K562 (cell line): ENCODE data around the gene OIT3. TPM values are rescaled to one million over a fixed set of nuclear protein-coding genes. Genes with fewer than 3 reads are reported as not detected.

Experiments
- HDAC6 ChIP-seq: IDR thresholded peaks from 2 replicates; pipeline ENCODE4 v1.6.1; 2012; ENCODE audit warnings: low read depth, mild to moderate bottlenecking, control low read depth, inconsistent platforms, low read length, moderate library complexity
- JUND ChIP-seq, 2 experiments: IDR thresholded peaks; 2 replicates in 1 of 2; 3 replicates in 1 of 2; pipeline ENCODE4 v1.6.1; 2011; ENCODE audit warnings: borderline replicate concordance in 2 of 2, low read depth in 2 of 2, low read length in 2 of 2, improper control_type of control experiment in 1 of 2, missing biosample characterization in 1 of 2, missing genetic modification characterization in 1 of 2, missing genetic modification reagents in 1 of 2
- KLF1 ChIP-seq: fragments of 450-650 bp; IDR thresholded peaks from 2 replicates; pipeline ENCODE4 v1.6.1; 2016; ENCODE audit warnings: missing genetic modification characterization, missing compliant biosample characterization
- MCM7 ChIP-seq, 2 experiments: fragments of 450-650 bp; IDR thresholded peaks; 2 replicates each; pipeline ENCODE4 v1.6.1; 2016 to 2018
- NR2C1 ChIP-seq, 2 experiments: fragments of 450-650 bp; IDR thresholded peaks; 2 replicates each; pipeline ENCODE4 v1.6.1; 2017; ENCODE audit warnings: mild to moderate bottlenecking in 2 of 2, antibody characterized with exemption in 1 of 2, inconsistent platforms in 1 of 2, missing compliant biosample characterization in 1 of 2, missing genetic modification characterization in 1 of 2
- RNF2 ChIP-seq: sonication (generic); IDR thresholded peaks from 2 replicates; pipeline ENCODE4 v1.6.1; 2016
- THRA ChIP-seq: fragments of 450-650 bp; IDR thresholded peaks from 2 replicates; pipeline ENCODE4 v1.6.1; 2017; ENCODE audit warnings: mild to moderate bottlenecking, moderate library complexity
- THRAP3 ChIP-seq: fragments of 450-650 bp; IDR thresholded peaks from 2 replicates; pipeline ENCODE4 v1.6.1; 2016; ENCODE audit warnings: mild to moderate bottlenecking, inconsistent platforms, borderline replicate concordance
- polyA plus RNA-seq, 8 experiments: library from polyadenylated mRNA; depleted of rRNA in 4 of 8; stranded (reverse) in 5 of 8; unstranded in 3 of 8; fragments of >200 nt; fragmentation: Nextera tagmentation in 2 of 8; fragmentation: Illumina TruSeq in 1 of 8; extraction: Ambion mirVana in 2 of 8; extraction: Trizol in 1 of 8; gene quantifications; 2 replicates each; pipeline versions ENCODE4 v1.2.1 to v1.2.3, GENCODE V29; 2011 to 2014; ENCODE audit warnings: inconsistent platforms in 1 of 8, missing spikeins in 1 of 8
- total RNA-seq, 7 experiments: library from RNA; depleted of rRNA in 6 of 7; stranded (reverse); fragments of >200 nt in 6 of 7; fragmentation: Illumina TruSeq in 2 of 7; extraction: Trizol in 2 of 7; gene quantifications; 2 replicates each; pipeline versions ENCODE4 v1.2.1 to v1.2.3, GENCODE V29; 2011 to 2021; ENCODE audit warnings: low replicate concordance in 1 of 7
- TF ChIP-seq, protein P1 (sequence below): fragments of 250-450 bp; sonication (Bioruptor Pico); IDR thresholded peaks from 2 replicates; pipeline ENCODE4 v1.8.0; 2022; ENCODE audit warnings: inconsistent platforms
- TF ChIP-seq, protein P2 (sequence below): fragments of 450-650 bp; IDR thresholded peaks from 2 replicates; pipeline ENCODE4 v1.6.1; 2018; ENCODE audit not compliant: partially characterized antibody
- TF ChIP-seq, protein P3 (sequence below), 2 experiments: fragments of 450-650 bp in 1 of 2; sonication (generic) in 1 of 2; formaldehyde crosslinking in 1 of 2; IDR thresholded peaks; 2 replicates each; pipeline versions ENCODE4 v1.7.1 to v1.9.0; 2016 to 2022; ENCODE audit warnings: inconsistent platforms in 1 of 2, mild to moderate bottlenecking in 1 of 2, missing genetic modification reagents in 1 of 2

The OIT3 gene
- total and polyA plus RNA-seq, 9 of the 15 experiments (the other 6 are each of a cell fraction or from before 2014, with no cell fraction given): not detected

GRCh38 chr10:72935361-72935760, 41.8 kb downstream of the OIT3 start (continued):
- TF ChIP-seq, protein P1, sequence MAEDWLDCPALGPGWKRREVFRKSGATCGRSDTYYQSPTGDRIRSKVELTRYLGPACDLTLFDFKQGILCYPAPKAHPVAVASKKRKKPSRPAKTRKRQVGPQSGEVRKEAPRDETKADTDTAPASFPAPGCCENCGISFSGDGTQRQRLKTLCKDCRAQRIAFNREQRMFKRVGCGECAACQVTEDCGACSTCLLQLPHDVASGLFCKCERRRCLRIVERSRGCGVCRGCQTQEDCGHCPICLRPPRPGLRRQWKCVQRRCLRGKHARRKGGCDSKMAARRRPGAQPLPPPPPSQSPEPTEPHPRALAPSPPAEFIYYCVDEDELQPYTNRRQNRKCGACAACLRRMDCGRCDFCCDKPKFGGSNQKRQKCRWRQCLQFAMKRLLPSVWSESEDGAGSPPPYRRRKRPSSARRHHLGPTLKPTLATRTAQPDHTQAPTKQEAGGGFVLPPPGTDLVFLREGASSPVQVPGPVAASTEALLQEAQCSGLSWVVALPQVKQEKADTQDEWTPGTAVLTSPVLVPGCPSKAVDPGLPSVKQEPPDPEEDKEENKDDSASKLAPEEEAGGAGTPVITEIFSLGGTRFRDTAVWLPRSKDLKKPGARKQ (CRISPR knock-in tag): no peak
- TF ChIP-seq JUND (IDR thresholded peaks at IDR 0.05; ENCODE audit: borderline replicate concordance, low read depth, low read length) (peak; percentile 66; the same call in 1 of the 2 replicates), JUND (tag; IDR thresholded peaks at IDR 0.05; ENCODE audit: borderline replicate concordance, low read depth, low read length) (peak; percentile 81; the same call in 2 of the 3 replicates), KLF1 (tag) (no peak), NR2C1 (IDR thresholded peaks at IDR 0.05) (no peak), NR2C1 (tag; IDR thresholded peaks at IDR 0.05) (no peak), THRAP3 (no peak), RNF2 (no peak), THRA (no peak), MCM7 (IDR thresholded peaks at IDR 0.05) (no peak), HDAC6 (no peak)
- TF ChIP-seq, protein P2, sequence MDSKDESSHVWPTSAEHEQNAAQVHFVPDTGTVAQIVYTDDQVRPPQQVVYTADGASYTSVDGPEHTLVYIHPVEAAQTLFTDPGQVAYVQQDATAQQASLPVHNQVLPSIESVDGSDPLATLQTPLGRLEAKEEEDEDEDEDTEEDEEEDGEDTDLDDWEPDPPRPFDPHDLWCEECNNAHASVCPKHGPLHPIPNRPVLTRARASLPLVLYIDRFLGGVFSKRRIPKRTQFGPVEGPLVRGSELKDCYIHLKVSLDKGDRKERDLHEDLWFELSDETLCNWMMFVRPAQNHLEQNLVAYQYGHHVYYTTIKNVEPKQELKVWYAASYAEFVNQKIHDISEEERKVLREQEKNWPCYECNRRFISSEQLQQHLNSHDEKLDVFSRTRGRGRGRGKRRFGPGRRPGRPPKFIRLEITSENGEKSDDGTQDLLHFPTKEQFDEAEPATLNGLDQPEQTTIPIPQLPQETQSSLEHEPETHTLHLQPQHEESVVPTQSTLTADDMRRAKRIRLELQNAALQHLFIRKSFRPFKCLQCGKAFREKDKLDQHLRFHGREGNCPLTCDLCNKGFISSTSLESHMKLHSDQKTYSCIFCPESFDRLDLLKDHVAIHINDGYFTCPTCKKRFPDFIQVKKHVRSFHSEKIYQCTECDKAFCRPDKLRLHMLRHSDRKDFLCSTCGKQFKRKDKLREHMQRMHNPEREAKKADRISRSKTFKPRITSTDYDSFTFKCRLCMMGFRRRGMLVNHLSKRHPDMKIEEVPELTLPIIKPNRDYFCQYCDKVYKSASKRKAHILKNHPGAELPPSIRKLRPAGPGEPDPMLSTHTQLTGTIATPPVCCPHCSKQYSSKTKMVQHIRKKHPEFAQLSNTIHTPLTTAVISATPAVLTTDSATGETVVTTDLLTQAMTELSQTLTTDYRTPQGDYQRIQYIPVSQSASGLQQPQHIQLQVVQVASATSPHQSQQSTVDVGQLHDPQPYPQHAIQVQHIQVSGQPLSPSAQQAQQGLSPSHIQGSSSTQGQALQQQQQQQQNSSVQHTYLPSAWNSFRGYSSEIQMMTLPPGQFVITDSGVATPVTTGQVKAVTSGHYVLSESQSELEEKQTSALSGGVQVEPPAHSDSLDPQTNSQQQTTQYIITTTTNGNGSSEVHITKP: peak; percentile 88
- TF ChIP-seq, protein P3, sequence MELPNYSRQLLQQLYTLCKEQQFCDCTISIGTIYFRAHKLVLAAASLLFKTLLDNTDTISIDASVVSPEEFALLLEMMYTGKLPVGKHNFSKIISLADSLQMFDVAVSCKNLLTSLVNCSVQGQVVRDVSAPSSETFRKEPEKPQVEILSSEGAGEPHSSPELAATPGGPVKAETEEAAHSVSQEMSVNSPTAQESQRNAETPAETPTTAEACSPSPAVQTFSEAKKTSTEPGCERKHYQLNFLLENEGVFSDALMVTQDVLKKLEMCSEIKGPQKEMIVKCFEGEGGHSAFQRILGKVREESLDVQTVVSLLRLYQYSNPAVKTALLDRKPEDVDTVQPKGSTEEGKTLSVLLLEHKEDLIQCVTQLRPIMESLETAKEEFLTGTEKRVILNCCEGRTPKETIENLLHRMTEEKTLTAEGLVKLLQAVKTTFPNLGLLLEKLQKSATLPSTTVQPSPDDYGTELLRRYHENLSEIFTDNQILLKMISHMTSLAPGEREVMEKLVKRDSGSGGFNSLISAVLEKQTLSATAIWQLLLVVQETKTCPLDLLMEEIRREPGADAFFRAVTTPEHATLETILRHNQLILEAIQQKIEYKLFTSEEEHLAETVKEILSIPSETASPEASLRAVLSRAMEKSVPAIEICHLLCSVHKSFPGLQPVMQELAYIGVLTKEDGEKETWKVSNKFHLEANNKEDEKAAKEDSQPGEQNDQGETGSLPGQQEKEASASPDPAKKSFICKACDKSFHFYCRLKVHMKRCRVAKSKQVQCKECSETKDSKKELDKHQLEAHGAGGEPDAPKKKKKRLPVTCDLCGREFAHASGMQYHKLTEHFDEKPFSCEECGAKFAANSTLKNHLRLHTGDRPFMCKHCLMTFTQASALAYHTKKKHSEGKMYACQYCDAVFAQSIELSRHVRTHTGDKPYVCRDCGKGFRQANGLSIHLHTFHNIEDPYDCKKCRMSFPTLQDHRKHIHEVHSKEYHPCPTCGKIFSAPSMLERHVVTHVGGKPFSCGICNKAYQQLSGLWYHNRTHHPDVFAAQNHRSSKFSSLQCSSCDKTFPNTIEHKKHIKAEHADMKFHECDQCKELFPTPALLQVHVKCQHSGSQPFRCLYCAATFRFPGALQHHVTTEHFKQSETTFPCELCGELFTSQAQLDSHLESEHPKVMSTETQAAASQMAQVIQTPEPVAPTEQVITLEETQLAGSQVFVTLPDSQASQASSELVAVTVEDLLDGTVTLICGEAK (IDR thresholded peaks at IDR 0.05): no peak
- TF ChIP-seq, protein P3 (CRISPR knock-in tag; IDR thresholded peaks at IDR 0.05): no peak
